DMS153 (cell line): ENCODE data around the gene B4GALT5.
A peak's percentile ranks its signal among the peaks of the same experiment; 100 is the strongest.

Experiments
- DNase-seq: peaks from one replicate; lab custom pipeline; 2025; lab: John Stamatoyannopoulos, UW

The B4GALT5 gene

DNA sequence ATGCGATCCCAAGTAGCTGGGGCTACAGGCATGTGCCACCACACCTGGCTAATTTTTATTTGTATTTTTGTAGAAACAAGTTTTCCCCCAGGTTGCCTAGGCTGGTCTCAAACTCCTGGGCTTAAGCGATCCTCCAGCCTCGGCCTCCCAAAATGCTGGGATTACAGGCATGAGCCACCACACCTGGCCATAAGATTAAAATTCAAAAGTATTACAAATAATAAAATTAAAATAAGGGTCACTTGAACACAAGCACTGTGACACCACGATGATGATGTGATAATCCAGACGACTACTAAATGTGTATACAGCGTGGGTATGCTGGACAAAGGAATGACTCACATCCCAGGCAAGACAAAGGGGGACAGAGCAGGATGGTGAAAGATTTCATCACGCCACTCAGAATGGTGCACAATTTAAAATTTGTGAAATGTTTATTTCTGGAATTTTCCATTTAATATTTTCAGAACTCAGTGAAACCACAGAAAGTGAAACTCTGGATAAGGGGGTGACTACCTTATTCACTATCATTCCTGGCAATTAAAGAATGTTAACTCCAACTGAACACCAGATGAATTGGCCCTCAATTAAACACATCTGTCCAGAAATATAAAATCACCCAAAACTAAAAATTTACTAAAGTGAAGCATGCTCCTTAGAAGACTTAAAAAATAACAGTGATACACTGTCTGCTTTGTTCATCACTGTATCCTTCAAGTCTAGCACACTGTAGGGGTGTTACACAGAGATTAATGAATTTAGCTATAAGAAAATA lies 13.1 kb downstream of the B4GALT5 start:
- DNase-seq: peak; percentile 23

DNA sequence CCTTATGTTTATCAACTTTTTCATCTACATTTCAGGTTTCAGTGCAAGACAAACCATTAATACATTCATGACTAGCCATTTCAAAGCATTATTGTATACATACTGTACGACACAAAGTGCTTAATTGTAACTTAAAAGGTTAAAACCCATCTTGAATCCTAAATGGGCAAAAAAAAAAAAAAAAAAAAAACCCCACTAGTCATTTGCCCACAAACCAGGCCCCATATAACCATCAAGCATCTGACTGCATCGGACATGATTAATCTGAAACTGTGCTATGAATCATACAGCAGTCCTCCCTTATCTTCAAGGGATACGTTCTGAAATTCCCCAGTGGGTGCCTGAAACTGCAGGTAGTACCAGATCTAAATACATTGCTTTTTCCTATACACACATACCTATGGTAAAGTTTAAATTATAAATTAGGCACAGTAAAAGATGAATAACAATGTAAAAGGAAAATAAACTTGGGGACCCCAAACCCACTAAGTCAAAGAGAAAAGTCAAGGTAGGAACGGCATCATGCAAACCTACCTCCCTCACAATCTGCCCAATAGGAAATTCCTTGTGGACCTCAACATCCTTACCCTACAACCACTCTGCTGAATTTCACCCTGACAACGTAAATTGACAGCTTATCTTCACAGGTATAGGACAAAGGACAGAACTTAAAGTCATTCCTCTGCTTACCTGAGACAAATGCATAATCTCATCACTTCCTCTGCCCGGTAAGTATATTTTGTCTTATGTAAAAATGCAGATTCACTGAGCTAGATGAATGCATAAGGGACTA lies 14.3 kb downstream of the B4GALT5 start:
- no peak for DNase-seq

DNA sequence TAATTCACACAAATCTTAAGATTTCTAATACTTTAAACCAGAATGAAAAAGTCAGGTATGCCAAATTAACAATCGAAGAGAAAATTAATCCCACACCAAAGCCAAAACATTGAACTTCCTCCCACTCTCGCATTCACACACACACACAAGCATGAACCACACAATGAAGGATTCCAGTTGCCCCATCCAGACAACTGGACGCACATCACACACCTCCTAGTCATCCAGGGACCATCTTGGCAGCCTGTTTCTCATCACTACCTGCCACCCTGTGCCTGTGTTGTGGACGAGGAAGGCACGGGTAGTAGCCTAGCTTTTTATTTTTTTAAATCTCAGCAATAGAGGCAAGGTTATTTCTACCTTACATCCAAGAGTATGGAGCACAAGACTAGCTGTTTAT lies 15.2 kb downstream of the B4GALT5 start:
- DNase-seq: no peak

DNA sequence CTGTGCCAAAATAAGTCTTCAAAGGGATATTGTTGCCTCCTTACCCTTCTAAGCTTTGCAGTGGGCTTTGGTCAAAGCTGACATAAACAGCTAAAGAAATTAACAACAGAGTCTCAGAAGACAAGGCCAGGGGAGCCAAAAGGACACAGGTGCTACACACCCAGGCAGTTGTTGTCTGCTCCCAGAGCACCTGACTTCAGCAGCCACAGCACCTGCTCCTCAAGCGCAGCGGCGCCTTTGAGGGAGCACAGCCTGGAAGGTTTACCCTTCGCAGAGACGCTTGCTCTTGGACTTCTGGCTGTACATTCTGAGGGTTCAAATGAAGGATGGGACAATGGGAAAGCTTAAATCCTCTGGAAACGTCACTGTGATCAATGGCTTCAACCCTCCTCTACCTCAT lies 16.6 kb downstream of the B4GALT5 start:
- DNase-seq: peak; percentile 40

DNA sequence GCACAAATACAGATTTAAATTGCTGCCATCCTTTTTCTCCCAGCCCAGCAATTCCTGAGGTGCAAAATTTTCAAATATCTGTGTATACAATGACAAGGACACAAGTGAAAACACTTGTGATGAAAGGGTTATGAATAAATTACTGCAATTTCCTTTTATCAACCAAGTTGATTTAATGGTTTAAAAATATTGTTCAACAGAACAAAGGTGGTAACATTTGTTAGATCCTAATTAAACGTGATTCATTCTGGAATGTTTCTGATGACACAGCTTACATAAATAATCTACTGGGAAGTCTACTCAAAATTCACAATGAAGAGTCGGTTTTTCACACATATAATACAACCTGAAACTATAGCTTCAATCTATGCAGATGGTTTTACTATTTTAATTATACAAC lies 17.1 kb downstream of the B4GALT5 start:
- DNase-seq: no peak

DNA sequence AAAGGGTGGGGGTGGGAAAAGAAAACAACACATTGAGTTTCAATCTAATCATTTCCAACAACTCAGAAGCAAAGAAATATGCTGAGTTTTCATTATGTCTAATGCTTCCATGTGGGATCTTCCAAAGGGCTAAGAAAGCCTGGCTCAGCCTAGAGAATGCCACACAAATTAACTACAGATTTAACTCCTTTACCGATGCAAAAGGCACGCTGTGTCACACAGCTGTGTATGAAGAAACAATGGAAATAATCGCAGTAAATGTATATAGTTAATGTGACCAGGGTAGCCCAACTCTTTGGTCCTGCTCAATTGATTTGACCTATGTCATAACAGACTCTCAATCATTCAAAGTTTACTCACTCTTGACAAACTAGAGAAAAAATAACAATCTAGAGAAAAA lies 17.8 kb downstream of the B4GALT5 start:
- no peak for DNase-seq

DNA sequence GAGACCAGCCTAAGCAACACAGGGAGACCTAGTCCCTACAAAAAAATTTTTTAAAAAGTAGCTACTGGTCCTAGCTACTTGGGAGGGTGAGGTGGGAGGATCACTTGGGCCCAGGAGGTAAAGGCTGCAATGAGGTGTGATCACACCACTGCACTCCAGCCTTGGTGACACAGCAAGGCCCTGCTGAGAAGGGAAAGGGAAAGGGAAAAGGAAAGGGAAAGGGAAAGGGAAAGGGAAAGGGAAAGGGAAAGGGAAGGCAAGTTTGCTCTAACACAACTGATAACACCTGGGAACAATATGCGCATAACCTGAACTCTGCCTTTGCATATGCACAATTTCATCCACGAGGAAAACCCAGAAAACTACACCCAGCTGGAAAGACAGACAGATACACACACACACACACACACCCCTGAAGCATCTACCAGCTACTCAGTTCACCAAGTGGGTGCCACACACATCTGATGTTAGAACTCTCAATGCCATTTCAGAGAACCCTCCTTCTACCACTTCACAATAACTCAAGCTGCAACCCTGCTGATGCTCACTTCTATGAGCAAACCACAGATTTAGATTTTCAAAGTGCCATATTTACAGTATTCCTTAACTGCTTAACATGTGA lies 19.1 kb downstream of the B4GALT5 start:
- no peak for DNase-seq

DNA sequence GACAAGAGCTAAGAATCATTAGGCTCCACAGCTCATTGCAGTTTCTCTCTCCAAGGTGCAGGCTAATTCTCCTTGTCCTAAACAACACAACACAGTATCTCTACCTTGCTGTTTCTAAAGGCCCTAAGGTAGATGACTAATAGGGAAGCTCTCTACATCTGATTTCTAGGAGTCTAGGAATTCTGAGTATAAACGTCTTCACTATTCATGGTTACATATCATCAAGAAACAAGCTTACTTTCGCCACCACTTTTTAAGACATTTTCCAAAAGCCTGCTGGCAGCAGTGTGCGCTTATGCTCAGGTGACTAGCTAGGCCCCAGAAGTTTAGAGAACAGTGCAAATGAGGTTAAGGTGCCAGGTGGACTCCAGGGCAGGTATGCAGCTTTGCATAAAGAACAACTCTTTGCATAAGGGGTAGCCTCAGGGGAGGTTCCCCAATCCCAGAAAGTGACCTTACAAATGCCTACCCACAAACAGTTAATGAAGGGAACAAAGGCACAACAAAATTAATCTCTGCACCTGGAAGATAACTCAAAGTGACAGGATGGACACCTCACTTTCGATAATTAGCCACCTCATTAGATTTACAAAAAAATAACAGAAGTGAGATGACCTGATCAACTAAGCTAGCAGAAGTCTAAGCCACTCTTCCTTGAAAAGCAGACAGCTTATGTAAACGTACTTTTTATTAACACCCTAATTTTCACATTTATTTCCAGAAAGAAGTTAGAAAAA lies 20.1 kb downstream of the B4GALT5 start:
- DNase-seq: no peak

DNA sequence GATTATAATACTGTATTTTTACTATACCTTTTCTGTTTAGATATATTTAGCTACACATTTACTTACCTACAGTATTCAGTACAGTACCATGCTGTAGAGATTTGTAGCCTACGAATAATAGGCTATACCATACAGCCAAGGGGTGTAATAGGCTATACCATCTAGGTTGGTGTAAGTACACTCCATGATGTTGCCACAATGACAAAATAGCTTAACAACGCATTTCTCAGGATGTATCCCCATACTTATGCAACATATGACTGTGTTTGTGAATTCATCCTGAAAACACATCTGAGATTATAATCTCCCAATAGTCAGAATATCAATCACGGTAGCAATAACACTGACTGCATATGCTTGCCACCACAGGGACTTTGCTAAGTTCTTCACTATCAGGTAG lies 20.7 kb downstream of the B4GALT5 start:
- no peak for DNase-seq

DNA sequence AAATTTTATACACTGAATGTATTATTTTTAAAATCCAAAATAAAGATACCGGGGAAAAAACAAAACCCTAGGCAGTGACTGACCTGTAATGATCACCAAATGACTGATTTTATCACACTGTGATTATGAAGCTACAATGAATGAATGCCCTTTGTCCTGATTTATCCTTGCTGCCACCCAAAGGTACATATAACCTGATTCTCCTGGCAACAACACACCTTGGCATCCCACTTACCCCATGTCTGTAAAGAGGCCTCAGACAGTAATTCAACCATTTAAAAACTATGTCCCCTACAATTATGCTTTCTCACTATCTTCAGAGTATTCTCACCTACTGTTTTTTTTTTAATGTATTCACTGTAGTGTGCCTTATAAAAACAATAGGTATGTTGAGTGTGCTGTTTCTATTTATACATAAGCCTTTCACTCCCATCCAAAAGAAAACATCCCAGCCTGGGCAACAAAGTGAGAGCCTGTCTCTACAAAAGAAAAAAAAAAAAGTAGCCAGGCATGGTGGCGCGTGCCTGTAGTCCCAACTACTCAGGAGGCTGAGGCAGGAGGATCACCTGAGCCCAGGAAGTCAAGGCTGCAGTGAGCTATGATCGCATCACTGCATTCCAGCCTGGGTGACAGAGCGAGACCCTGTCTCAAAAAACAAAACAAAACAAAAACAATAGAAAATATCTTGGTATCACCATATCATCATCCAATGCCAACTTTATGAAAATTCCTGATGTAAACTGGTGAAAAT lies 21.7 kb downstream of the B4GALT5 start:
- no peak for DNase-seq

DNA sequence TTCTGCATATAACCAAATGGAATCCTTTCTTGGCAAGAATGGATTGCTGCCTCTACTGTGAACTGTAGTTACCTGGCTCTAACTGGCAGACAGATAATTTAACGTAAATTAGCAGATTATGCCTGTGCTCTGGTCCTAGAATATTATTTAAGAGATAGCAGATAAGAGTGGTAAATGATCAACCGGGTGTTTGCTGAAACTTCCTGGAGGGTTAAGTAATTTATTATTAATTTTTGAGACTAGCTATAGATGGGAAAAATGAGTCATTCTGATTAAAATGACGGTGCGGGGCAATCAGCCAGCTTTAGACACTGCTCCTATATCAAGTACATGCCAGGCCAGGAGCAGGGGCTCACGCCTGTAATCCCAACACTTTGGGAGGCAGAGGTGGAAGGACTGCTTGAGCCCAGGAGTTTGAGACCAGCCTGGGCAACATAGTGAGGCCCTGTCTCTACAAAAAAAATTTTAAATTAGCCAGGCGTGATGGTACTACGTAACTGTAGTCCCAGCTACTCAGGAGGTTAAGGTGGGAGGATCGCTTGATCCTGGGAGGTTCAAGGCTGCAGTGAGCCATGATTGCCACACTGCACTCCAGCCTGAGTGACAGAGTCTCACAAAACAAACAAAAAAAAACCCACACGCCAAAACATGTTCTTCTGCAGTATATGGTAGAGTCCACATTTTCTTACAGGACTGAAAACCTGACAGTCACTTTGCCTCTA lies 22.6 kb downstream of the B4GALT5 start:
- no peak for DNase-seq

DNA sequence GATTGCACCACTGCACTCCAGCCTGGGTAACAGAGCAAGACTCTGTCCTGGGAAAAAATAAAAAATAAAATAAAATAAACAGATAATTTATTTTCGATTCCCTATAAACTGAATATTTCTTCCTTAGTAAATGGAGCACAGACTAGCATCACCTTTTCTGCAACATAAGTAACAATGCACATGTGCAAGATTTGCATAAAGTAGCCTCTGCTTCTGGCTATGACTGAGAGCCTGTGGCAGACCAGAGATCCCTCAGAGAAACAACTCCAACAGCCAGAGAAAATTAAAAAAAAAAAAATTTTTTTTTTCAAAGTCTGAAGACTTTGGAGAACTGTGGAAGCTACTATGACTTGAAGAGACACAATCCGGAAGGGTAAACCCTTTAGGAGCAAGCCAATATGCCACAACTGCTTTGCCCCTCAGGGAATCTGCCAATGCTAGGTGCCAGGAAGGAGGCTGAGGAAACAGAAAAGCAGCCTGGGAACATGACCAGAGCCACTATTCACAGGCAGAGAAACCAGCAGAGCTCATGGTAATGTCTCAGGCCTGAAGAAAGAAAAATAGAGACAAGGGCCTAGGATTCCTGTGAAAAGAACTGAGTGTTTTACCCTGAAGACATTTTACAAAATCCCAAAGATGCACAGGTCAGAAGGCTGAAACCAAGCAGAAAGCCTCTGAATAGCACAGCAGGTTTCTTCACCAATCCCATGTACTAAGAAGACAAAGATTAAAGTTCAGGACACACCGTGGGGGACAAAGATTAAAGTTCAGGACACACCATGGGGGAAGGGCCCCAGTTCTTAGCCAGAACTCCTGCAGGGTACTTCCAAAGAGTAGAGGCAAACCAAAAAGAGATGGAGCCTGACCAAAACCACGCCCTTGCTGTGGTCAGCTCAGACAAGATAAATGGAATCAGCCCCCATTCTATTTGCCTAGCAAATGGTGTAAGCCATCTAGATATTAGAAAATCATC lies 25.8 kb downstream of the B4GALT5 start:
- DNase-seq: no peak

DNA sequence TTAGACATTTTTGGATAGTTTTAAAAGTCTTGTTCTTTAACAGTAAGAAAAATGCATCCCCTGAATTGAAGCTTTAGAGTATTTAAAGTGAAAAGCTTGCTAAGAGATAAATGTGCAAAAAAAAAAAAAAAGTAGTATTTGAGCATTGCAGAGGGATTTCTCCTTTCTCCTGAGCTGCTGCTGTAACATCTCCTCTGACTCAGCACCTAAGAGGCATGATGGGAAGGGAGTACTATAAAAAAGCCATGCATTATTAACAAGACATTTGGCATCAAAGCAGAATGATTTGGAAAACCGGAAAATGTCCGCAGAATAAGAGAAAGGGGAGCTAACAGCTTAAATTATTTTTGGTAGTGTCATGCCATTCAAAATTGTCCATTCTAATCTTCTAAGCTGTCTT lies 27.9 kb downstream of the B4GALT5 start:
- DNase-seq: no peak

DNA sequence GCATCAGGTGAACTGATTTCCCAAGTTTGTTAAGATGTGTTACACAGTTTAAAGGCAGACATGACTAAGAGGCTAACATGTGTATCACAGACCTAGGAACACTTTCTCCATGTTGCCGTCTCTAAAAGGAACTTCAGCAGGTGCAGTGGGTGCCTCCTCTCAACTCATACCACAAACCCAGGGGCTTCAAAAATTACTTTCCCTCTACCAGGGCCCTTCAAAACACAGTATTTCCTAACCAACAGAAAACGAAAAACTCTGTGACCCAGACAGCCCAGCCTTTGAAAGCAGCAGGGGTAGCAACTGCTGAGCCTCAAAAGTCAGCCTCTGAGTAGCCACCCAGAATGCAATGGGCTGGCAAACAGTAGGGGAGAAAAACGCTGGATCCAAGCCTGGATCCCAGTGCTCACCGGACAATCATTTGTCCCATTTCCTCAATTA lies 28.5 kb downstream of the B4GALT5 start:
- DNase-seq: no peak

DNA sequence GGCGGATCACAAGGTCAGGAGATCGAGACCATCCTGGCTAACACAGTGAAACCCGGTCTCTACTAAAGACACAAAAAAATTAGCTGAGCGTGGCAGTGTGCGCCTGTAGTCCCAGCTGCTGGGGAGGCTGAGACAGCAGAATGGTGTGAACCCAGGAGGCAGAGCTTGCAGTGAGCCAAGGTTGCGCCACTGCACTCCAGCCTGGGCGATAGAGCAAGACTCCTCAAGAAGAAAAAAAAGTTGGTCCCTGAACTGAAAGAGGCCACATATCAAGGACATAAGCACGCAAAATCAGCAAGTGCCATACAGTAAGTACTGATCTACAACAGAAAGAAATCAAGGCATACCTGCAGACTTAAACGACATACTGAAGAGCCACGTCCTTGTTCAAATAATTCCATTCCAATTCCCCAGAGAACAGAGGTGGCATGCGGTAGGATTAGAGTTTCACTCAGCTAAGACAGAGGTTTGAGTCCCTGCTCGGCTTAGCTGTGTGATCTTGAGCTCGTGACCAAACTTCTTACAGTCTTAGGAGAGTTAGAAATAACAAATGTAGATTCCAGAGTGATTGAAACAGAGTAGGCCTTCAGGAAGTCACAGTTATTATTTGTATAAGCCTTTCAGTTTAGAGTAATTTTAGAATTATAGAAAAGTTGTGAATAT lies 29.2 kb downstream of the B4GALT5 start:
- DNase-seq: no peak

DNA sequence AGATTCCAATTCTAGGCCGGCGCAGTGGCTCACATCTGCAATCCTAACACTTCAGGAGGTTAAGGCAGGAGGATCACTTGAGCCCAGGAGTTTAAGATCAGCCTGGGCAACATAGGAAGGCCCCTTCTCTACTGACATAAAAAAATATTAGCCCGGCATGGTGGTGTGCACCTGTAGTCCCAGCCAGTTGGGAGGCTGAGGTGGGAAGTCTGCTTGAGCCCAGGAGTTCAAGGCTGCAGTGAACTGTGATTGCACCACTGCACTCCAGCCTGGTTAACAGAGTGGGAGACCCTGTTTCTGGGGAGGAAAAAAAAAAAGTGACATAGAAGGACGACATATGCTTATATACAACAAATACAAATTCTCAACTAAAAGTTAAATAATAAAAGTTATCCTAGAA lies 30.9 kb downstream of the B4GALT5 start:
- no peak for DNase-seq

DNA sequence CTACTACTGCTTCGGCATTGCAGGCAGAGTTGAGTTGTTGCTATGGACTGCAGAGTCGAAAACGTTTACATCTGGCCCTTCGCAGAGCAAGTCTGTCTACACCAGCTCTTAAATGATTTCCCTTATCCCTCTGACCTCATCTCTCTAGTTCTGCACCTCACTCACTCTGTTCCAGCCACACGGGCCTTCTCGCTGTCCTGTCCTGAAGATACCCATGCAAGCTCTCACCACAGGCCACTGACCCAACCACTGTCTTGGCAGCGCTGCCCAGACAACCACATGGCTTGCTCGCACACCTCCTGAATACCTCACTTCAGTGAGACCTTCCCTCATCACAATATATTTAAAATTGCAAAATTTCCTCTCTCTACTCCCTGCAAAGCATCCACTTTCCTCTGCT lies 31.4 kb downstream of the B4GALT5 start:
- no peak for DNase-seq

DNA sequence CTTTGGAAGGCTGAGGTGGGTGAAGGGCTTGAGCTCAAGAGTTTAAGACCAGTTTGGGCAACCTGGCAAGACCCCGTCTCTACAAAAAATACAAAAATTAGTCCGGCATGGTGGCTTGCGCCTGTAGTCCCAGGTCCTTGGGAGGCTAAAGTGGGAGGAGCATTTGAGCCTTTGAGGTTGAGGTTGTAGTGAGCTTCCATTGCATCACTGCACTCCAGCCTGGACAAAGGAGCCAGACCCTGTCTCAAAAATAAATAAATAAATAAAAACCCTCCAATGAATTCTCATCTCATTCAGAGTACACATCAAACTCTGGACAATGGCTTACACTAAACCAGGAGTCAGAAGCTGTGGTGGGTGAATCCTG lies 31.8 kb downstream of the B4GALT5 start:
- DNase-seq: no peak

DNA sequence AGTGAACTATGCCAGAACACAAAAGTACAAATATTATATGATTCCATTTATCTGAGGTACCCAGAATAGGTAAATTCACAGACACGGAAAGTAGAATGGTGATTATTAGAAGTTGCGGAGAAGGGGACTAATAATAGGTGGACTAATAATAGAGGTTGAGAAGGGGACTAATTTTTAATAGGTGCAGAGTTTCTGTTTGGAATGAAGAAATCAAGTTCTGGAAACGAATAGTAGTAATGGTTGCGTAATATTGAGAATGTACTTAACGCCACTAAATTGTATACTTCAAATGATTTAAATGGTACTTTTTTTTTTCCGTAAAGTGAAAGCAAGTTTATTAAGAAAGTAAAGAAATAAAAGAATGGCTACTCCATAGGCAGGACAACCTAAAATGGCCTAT lies 33.2 kb downstream of the B4GALT5 start:
- no peak for DNase-seq
